OCI-LY3 (cell line): ENCODE data around the gene SHQ1.

Experiments used
- H2AFZ ChIP-seq: fragments of 200-600, 300-600 bp; shearing (Covaris generic); 2 replicates; pipeline ENCODE4 v1.6.0; 2014; ENCODE audit warnings: antibody characterized with exemption, low read depth, low read length
- H3K27ac ChIP-seq: fragments of 200-600, 300-600 bp; sonication (generic); 2 replicates; pipeline ENCODE4 v1.5.1; 2014; ENCODE audit warnings: mild to moderate bottlenecking, low read length, moderate library complexity, mixed read lengths
- H3K27me3 ChIP-seq: fragments of 200-600, 300-600 bp; sonication (generic); 2 replicates; pipeline ENCODE4 v1.6.1; 2014; ENCODE audit warnings: low read depth, low read length, mixed read lengths
- H3K36me3 ChIP-seq: fragments of 200-600, 300-600 bp; sonication (generic); replicated peaks from 2 replicates; pipeline ENCODE3; 2014; ENCODE audit warnings: low read depth, low read length, mixed read lengths
- H3K4me1 ChIP-seq: fragments of 300-600, 200-600 bp; sonication (generic); 2 replicates; pipeline ENCODE4 v1.6.1; 2014; ENCODE audit warnings: low read length, mixed read lengths
- H3K4me2 ChIP-seq: fragments of 200-600, 300-600 bp; sonication (generic); 2 replicates; pipeline ENCODE4 v1.6.1; 2014; ENCODE audit warnings: low read length, mixed read lengths
- H3K4me3 ChIP-seq: fragments of 300-600, 200-600 bp; sonication (generic); 2 replicates; pipeline ENCODE4 v1.5.1; 2014; ENCODE audit warnings: antibody characterized with exemption, mild to moderate bottlenecking, low read length, moderate library complexity
- H3K79me2 ChIP-seq: fragments of 300-600, 200-600 bp; shearing (Covaris generic); 2 replicates; pipeline ENCODE4 v1.6.1; 2014; ENCODE audit warnings: mild to moderate bottlenecking, low read length, mixed read lengths
- H3K9ac ChIP-seq: fragments of 300-600, 200-600 bp; shearing (Covaris generic); 2 replicates; pipeline ENCODE4 v1.6.0; 2014; ENCODE audit warnings: mild to moderate bottlenecking, low read length, moderate library complexity
- H3K9me3 ChIP-seq: fragments of 200-600, 300-600 bp; shearing (Covaris generic); 2 replicates; pipeline ENCODE4 v1.6.1; 2014; ENCODE audit warnings: low read length, mixed read lengths; ENCODE audit not compliant: insufficient read depth
- H4K20me1 ChIP-seq: fragments of 200-600, 300-600 bp; sonication (generic); 2 replicates; pipeline ENCODE4 v1.6.1; 2016; ENCODE audit warnings: low read length, mixed read lengths; ENCODE audit not compliant: insufficient read depth
- CTCF ChIP-seq: fragments of 200-600, 300-600 bp; sonication (generic); IDR thresholded peaks from 2 replicates; pipeline ENCODE4 v1.5.1; 2014; ENCODE audit warnings: antibody characterized with exemption, low read length, low read depth
- EZH2phosphoT487 ChIP-seq: fragments of 200-600 bp; shearing (Covaris generic); IDR thresholded peaks from 2 replicates; pipeline ENCODE4 v1.6.1; 2018; ENCODE audit warnings: antibody characterized with exemption, mixed run types, low read depth

The SHQ1 gene

GRCh38 chr3:72800869-72801268 is 47.4 kb downstream of the SHQ1 start:
- Histone ChIP-seq H3K9me3 (no peaks in the 10 kb centered on the region), H2AFZ (no peak overlapping the region), H3K27ac (no peak overlapping the region), H3K4me3 (no peak overlapping the region), H3K4me2 (no peak overlapping the region), H3K27me3 (no peaks in the 10 kb centered on the region), H3K9ac (no peak overlapping the region), H4K20me1 (no peaks in the 10 kb centered on the region), H3K79me2 (no peaks in the 10 kb centered on the region), H3K36me3 (no peaks in the 10 kb centered on the region), H3K4me1 (no peaks in the 10 kb centered on the region)
- TF ChIP-seq EZH2phosphoT487 (no peak), CTCF (no peak)

- H3K4me2 ChIP-seq, result no peak overlapping the region
- no peak overlapping the region for H2AFZ ChIP-seq
- no peaks in the 10 kb centered on the region for H3K9me3 ChIP-seq
- H3K4me1 ChIP-seq, result no peaks in the 10 kb centered on the region
- no peak overlapping the region for H3K9ac ChIP-seq
- H3K79me2 ChIP-seq, result no peaks in the 10 kb centered on the region
- H3K4me3 ChIP-seq, result no peak overlapping the region
- H3K27me3 ChIP-seq, result no peaks in the 10 kb centered on the region
- H3K27ac ChIP-seq, result no peak overlapping the region
- TF ChIP-seq CTCF (no peak), EZH2phosphoT487 (no peak)
- H3K36me3 ChIP-seq, result no peaks in the 10 kb centered on the region
- no peaks in the 10 kb centered on the region for H4K20me1 ChIP-seq
Measured at GRCh38 chr3:72798552-72799195, 49.6 kb downstream of the SHQ1 start.

GRCh38 chr3:72797773-72798543 is 50.3 kb downstream of the SHQ1 start:
- H3K27ac ChIP-seq, result no peak overlapping the region
- no peaks in the 10 kb centered on the region for H3K27me3 ChIP-seq
- no peak overlapping the region for H3K4me2 ChIP-seq
- H3K4me1 ChIP-seq, result no peaks in the 10 kb centered on the region
- TF ChIP-seq CTCF (no peak), EZH2phosphoT487 (no peak)
- no peaks in the 10 kb centered on the region for H3K36me3 ChIP-seq
- no peak overlapping the region for H2AFZ ChIP-seq
- no peak overlapping the region for H3K4me3 ChIP-seq
- H4K20me1 ChIP-seq, result no peaks in the 10 kb centered on the region
- no peaks in the 10 kb centered on the region for H3K9me3 ChIP-seq
- no peak overlapping the region for H3K9ac ChIP-seq
- H3K79me2 ChIP-seq, result no peaks in the 10 kb centered on the region

GRCh38 chr3:72794079-72794478 is 54.2 kb downstream of the SHQ1 start:
- TF ChIP-seq EZH2phosphoT487 (no peak), CTCF (no peak)
- H2AFZ ChIP-seq, result no peak overlapping the region
- no peak overlapping the region for H3K4me2 ChIP-seq
- H3K27me3 ChIP-seq, result no peaks in the 10 kb centered on the region
- no peak overlapping the region for H3K27ac ChIP-seq
- no peaks in the 10 kb centered on the region for H3K4me1 ChIP-seq
- no peaks in the 10 kb centered on the region for H3K79me2 ChIP-seq
- H4K20me1 ChIP-seq, result no peaks in the 10 kb centered on the region
- H3K9ac ChIP-seq, result no peak overlapping the region
- no peaks in the 10 kb centered on the region for H3K9me3 ChIP-seq
- H3K4me3 ChIP-seq, result no peak overlapping the region
- peaks cover 16% of the 10 kb centered on the region for H3K36me3 ChIP-seq
